Cortex of kidney (tissue), 1 donor: ENCODE results near the gene SMYD3.
"Not testable (repeated sequence)": the region's sequence is repeated elsewhere in the genome, so short reads cannot be mapped to it uniquely, and the experiment has no call there.

Experiments
- DNase-seq: peaks from one replicate; lab custom pipeline; 2025; lab: John Stamatoyannopoulos, UW

Gene SMYD3

GRCh38 chr1:246417152-246417812 lies 89.8 kb downstream of the SMYD3 start:
- DNase-seq: no peak

- no peak for DNase-seq
These were observed 90.8 kb downstream of the SMYD3 start for GRCh38 chr1:246416261-246416660.

GRCh38 chr1:246415028-246415427 lies 92.1 kb downstream of the SMYD3 start:
- no peak for DNase-seq

- no peak for DNase-seq
These were observed 93.6 kb downstream of the SMYD3 start for GRCh38 chr1:246413430-246413829.

- DNase-seq: no peak
These were observed 103.0 kb downstream of the SMYD3 start for GRCh38 chr1:246404078-246404477.

GRCh38 chr1:246398126-246398813 lies 108.8 kb downstream of the SMYD3 start:
- no peak for DNase-seq

- no peak for DNase-seq
These were observed 110.0 kb downstream of the SMYD3 start for GRCh38 chr1:246397046-246397445.

GRCh38 chr1:246396322-246396721 lies 110.8 kb downstream of the SMYD3 start:
- DNase-seq: no peak

GRCh38 chr1:246394121-246394520 lies 113.0 kb downstream of the SMYD3 start:
- no peak for DNase-seq

GRCh38 chr1:246390855-246391254 lies 116.2 kb downstream of the SMYD3 start:
- no peak for DNase-seq

GRCh38 chr1:246384616-246385015 lies 122.5 kb downstream of the SMYD3 start:
- no peak for DNase-seq

GRCh38 chr1:246383791-246384190 lies 123.3 kb downstream of the SMYD3 start:
- DNase-seq: no peak

- DNase-seq: no peak
These were observed 123.9 kb downstream of the SMYD3 start for GRCh38 chr1:246383239-246383589.

GRCh38 chr1:246382589-246383238 lies 124.4 kb downstream of the SMYD3 start:
- DNase-seq: no peak

GRCh38 chr1:246381452-246381851 lies 125.6 kb downstream of the SMYD3 start:
- no peak for DNase-seq

- no peak for DNase-seq
These were observed 129.4 kb downstream of the SMYD3 start for GRCh38 chr1:246377625-246378153.

GRCh38 chr1:246373828-246374569 lies 133.1 kb downstream of the SMYD3 start:
- no peak for DNase-seq

GRCh38 chr1:246372559-246372958 lies 134.5 kb downstream of the SMYD3 start:
- DNase-seq: no peak

GRCh38 chr1:246367041-246367440 lies 140.0 kb downstream of the SMYD3 start:
- DNase-seq: no peak

GRCh38 chr1:246365708-246366107 lies 141.4 kb downstream of the SMYD3 start:
- DNase-seq: no peak

- no peak for DNase-seq
These were observed 142.6 kb downstream of the SMYD3 start for GRCh38 chr1:246364415-246364941.

- not testable (repeated sequence) for DNase-seq
These were observed 150.0 kb downstream of the SMYD3 start for GRCh38 chr1:246357014-246357598.
